ENCODE measurements around the gene GNAI3.

GRCh38 chr1:109501644-109502363 lies 46.6 kb upstream of the GNAI3 start:
- no peak for TF ChIP-seq CTCF (IDR thresholded peaks at IDR 0.05; ENCODE audit: low read depth, low read length, poor library complexity, severe bottlenecking)
- TF ChIP-seq EZH2phosphoT487 (IDR thresholded peaks at IDR 0.05; ENCODE audit: borderline replicate concordance, low read length), result no peak
